ENCODE data around the gene ENOX1.

DNA sequence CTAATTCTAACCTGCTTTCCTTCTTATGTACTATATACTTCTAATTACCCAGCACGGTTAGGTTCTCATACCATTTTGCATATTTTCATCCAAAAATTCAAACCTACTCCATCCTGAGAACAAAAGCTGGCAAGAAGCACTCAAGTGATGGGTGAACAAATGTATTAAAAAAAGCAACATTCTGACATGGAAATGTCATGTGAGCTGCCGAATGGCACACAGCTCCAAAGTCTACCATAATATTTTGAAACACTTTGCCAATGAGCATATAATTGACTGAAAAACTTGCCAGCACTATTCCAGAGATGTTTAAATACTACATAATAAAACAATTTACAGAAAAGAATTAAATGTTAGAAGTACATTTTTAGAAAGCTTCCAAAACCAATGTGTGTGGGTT is 274.6 kb downstream of the ENOX1 start:
- no peak for TF ChIP-seq EZH2phosphoT487 (IDR thresholded peaks at IDR 0.05; ENCODE audit: borderline replicate concordance, low read length)
- TF ChIP-seq, protein P1, sequence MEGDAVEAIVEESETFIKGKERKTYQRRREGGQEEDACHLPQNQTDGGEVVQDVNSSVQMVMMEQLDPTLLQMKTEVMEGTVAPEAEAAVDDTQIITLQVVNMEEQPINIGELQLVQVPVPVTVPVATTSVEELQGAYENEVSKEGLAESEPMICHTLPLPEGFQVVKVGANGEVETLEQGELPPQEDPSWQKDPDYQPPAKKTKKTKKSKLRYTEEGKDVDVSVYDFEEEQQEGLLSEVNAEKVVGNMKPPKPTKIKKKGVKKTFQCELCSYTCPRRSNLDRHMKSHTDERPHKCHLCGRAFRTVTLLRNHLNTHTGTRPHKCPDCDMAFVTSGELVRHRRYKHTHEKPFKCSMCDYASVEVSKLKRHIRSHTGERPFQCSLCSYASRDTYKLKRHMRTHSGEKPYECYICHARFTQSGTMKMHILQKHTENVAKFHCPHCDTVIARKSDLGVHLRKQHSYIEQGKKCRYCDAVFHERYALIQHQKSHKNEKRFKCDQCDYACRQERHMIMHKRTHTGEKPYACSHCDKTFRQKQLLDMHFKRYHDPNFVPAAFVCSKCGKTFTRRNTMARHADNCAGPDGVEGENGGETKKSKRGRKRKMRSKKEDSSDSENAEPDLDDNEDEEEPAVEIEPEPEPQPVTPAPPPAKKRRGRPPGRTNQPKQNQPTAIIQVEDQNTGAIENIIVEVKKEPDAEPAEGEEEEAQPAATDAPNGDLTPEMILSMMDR (conservative IDR thresholded peaks at IDR 0.05; ENCODE audit: low read depth, low read length), result no peak
- TF ChIP-seq EZH2 (IDR thresholded peaks at IDR 0.05; ENCODE audit: low read length, unreplicated experiment), result no peak
